ENCODE measurements around the gene PCDH8. TPM values are rescaled to one million over a fixed set of nuclear protein-coding genes. Genes with fewer than 3 reads are reported as not detected.

Gene PCDH8
- total and polyA plus RNA-seq, 5 donors, result not detected

Small RNAs within 50 kb of the gene (microRNA-seq; reads per million reads assigned to microRNA genes)
- gene MIR759, result 0 reads per million in 2 donors

Other genes starting within 250 kb of the PCDH8 start
- gene HNRNPA1L2, start 206.2 kb downstream of the PCDH8 start, total RNA-seq, result 1 to 10 TPM; 3.4 to 5.1 (median 4.7) TPM
- 6.3 TPM for gene HNRNPA1L2, start 206.2 kb downstream of the PCDH8 start, polyA plus RNA-seq
- gene SUGT1, start 195.8 kb downstream of the PCDH8 start, total RNA-seq, result 10 to 100 TPM; 46.1 to 71.5 (median 56.8) TPM
- gene SUGT1, start 195.8 kb downstream of the PCDH8 start, polyA plus RNA-seq, result 54.5 TPM
- gene CNMD, start 108.8 kb downstream of the PCDH8 start, total RNA-seq, result not detected
- 0.05 TPM for gene CNMD, start 108.8 kb downstream of the PCDH8 start, polyA plus RNA-seq
- gene OLFM4, start 180.2 kb upstream of the PCDH8 start, total RNA-seq, result under 1 TPM in 2 of 4 donors, not detected in 2; 0.20 to 0.26 TPM
- gene OLFM4, start 180.2 kb upstream of the PCDH8 start, polyA plus RNA-seq, result 0.52 TPM

All from right cardiac atrium (tissue), 5 donors.